HG03135 (cell line): ENCODE results near the gene CCDC160.

ENCODE experiments used
- ATAC-seq: cut with Tn5 transposase; IDR thresholded peaks from one replicate; pipeline ENCODE4 v1.9.1; 2021; ENCODE audit warnings: mild to moderate bottlenecking, moderate library complexity; ENCODE audit not compliant: unreplicated experiment

CCDC160 gene

DNA sequence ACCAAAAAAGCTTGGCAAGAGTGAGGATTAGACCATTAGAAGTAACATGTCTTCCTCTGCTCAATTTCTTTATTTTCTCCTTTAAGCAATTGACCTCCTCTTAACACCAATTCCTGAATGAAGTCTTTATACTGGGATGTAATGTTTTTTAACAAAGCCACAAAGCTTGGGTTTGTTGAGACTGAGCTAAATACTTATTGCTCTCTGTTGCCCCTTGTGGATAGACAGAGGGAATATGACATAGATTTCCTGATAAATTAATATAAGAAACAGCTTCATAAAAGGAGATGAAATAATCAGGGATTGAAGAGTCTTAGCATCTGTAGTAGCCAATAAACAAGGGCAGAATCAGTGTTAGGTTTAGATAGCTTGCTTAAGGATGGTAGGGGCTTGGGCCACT is 57.6 kb downstream of the CCDC160 start:
- ATAC-seq = no peak
